HEK293 (cell line): ENCODE data around the gene CPA4.

ENCODE experiments used
- GLIS1 ChIP-seq: fragments of 450-650 bp; formaldehyde crosslinking; IDR thresholded peaks from 2 replicates; pipeline ENCODE4 v1.5.1; 2016; ENCODE audit warnings: missing biosample characterization, missing genetic modification characterization
- GLIS2 ChIP-seq: fragments of 450-650 bp; formaldehyde crosslinking; IDR thresholded peaks from 2 replicates; pipeline ENCODE4 v1.5.1; 2016; ENCODE audit warnings: missing biosample characterization, missing genetic modification characterization
- IKZF3 ChIP-seq: fragments of 450-650 bp; IDR thresholded peaks from 2 replicates; pipeline ENCODE4 v1.5.0; 2018; ENCODE audit warnings: missing biosample characterization, mild to moderate bottlenecking, missing genetic modification characterization, moderate library complexity
- KLF10 ChIP-seq: fragments of 450-650 bp; IDR thresholded peaks from 2 replicates; pipeline ENCODE4 v1.5.1; 2018; ENCODE audit warnings: missing biosample characterization, mild to moderate bottlenecking, missing genetic modification characterization
- KLF8 ChIP-seq: fragments of 450-650 bp; formaldehyde crosslinking; IDR thresholded peaks from 2 replicates; pipeline ENCODE4 v1.5.1; 2016; ENCODE audit warnings: missing biosample characterization, missing genetic modification characterization
- ZIC2 ChIP-seq: fragments of 450-650 bp; formaldehyde crosslinking; IDR thresholded peaks from 2 replicates; pipeline ENCODE4 v1.5.1; 2016; ENCODE audit warnings: missing biosample characterization, missing genetic modification characterization
- ZNF10 ChIP-seq: fragments of 450-650 bp; formaldehyde crosslinking; IDR thresholded peaks from 2 replicates; pipeline ENCODE4 v1.5.1; 2017; ENCODE audit warnings: missing biosample characterization, missing genetic modification characterization
- ZNF155 ChIP-seq: fragments of 450-650 bp; formaldehyde crosslinking; IDR thresholded peaks from 2 replicates; pipeline ENCODE4 v1.5.1; 2016; ENCODE audit warnings: missing biosample characterization, missing genetic modification characterization
- ZNF24 ChIP-seq: fragments of 450-650 bp; formaldehyde crosslinking; IDR thresholded peaks from 2 replicates; pipeline ENCODE4 v1.5.1; 2016; ENCODE audit warnings: missing biosample characterization, missing genetic modification characterization
- ZNF292 ChIP-seq: fragments of 450-650 bp; formaldehyde crosslinking; IDR thresholded peaks from 2 replicates; pipeline ENCODE4 v1.5.1; 2016; ENCODE audit warnings: low read depth, missing biosample characterization, missing genetic modification characterization, borderline replicate concordance
- ZNF510 ChIP-seq: fragments of 450-650 bp; formaldehyde crosslinking; IDR thresholded peaks from 2 replicates; pipeline ENCODE4 v1.5.1; 2018; ENCODE audit warnings: mild to moderate bottlenecking, missing genetic modification characterization, missing biosample characterization; ENCODE audit not compliant: insufficient replicate concordance
- ZNF521 ChIP-seq: fragments of 450-650 bp; formaldehyde crosslinking; IDR thresholded peaks from 2 replicates; pipeline ENCODE4 v1.5.1; 2017; ENCODE audit warnings: missing biosample characterization, mild to moderate bottlenecking, missing genetic modification characterization
- ZNF555 ChIP-seq: fragments of 450-650 bp; formaldehyde crosslinking; conservative IDR thresholded peaks from 2 replicates; pipeline ENCODE4 v1.5.1; 2017; ENCODE audit warnings: missing biosample characterization, mild to moderate bottlenecking, missing genetic modification characterization, inconsistent platforms
- ZNF558 ChIP-seq: fragments of 450-650 bp; formaldehyde crosslinking; IDR thresholded peaks from 2 replicates; pipeline ENCODE4 v1.5.1; 2016; ENCODE audit warnings: missing biosample characterization, missing genetic modification characterization
- ZNF610 ChIP-seq: fragments of 450-650 bp; formaldehyde crosslinking; IDR thresholded peaks from 2 replicates; pipeline ENCODE4 v1.5.1; 2016; ENCODE audit warnings: missing biosample characterization, missing genetic modification characterization, borderline replicate concordance
- ZNF623 ChIP-seq: fragments of 450-650 bp; formaldehyde crosslinking; IDR thresholded peaks from 2 replicates; pipeline ENCODE4 v1.5.1; 2016; ENCODE audit warnings: missing biosample characterization, missing genetic modification characterization
- ZNF830 ChIP-seq: fragments of 450-650 bp; IDR thresholded peaks from 2 replicates; pipeline ENCODE4 v1.5.0; 2018; ENCODE audit warnings: missing biosample characterization, missing genetic modification characterization, low read depth, mild to moderate bottlenecking, moderate library complexity
- ZSCAN16 ChIP-seq: fragments of 450-650 bp; formaldehyde crosslinking; IDR thresholded peaks from 2 replicates; pipeline ENCODE4 v1.5.1; 2016; ENCODE audit warnings: missing biosample characterization, missing genetic modification characterization
- TF ChIP-seq, protein P1 (sequence below): fragments of 450-650 bp; formaldehyde crosslinking; IDR thresholded peaks from 2 replicates; pipeline ENCODE4 v1.5.1; 2016; ENCODE audit warnings: missing biosample characterization, missing genetic modification characterization
- TF ChIP-seq, protein P2 (sequence below): fragments of 450-650 bp; formaldehyde crosslinking; IDR thresholded peaks from 2 replicates; pipeline ENCODE4 v1.5.1; 2016; ENCODE audit warnings: missing biosample characterization, missing genetic modification characterization
- TF ChIP-seq, protein P3 (sequence below): fragments of 450-650 bp; formaldehyde crosslinking; IDR thresholded peaks from 2 replicates; pipeline ENCODE4 v1.5.1; 2016; ENCODE audit warnings: missing biosample characterization, missing genetic modification characterization, borderline replicate concordance
- TF ChIP-seq, protein P4 (sequence below): fragments of 450-650 bp; formaldehyde crosslinking; IDR thresholded peaks from 2 replicates; pipeline ENCODE4 v1.5.1; 2016; ENCODE audit warnings: missing biosample characterization, missing genetic modification characterization, borderline replicate concordance
- TF ChIP-seq, protein P5 (sequence below): fragments of 450-650 bp; formaldehyde crosslinking; IDR thresholded peaks from 2 replicates; pipeline ENCODE4 v1.5.1; 2017; ENCODE audit warnings: missing biosample characterization, missing genetic modification characterization
- TF ChIP-seq, protein P6 (sequence below): fragments of 450-650 bp; formaldehyde crosslinking; IDR thresholded peaks from 2 replicates; pipeline ENCODE4 v1.5.1; 2017; ENCODE audit warnings: missing biosample characterization, missing genetic modification characterization

CPA4 gene

DNA sequence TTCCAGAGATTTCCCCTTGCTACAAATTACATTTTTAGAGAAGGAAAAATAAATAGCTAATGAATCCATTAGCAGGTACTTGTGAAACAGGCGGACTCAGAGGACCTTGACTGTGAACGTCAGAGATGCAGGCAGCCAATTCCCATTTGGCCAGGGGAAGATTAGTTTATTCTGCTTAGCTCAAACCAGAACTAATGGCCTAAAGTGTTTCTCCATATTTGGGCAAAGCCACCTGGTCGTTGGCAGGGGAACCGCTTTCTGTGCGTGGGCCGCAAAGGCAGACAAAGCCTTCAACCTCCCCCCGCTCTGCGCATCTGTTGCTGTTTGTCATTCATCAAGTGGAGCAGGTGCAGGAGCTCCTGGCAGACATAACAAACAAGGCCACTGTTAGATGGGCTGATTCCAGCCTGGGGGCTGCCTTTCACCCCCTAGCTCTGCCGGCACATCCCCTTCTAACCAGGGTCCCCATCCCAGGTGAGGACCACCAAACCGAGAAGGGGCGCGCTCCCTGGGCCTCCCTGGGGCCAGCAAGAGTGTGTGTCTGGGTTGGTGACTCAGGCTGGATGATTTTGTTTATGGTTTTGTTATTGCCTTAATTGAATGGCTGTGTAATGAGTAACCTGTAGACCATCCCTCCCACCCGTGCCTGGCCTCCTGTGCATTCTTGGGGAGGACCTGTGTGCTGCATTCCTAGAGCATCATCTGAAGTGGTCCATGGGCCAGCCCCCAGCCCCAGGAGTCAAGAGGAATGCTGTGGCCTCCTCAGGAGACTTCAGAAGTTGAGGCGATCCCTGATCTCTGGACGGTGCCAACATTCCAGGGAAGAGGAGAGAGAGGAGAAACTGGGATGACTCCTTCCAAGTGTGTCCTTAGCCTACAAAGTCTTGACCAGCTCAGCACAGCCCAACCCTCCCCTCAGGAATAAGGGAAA lies 72.8 kb downstream of the CPA4 start (continued):
- TF ChIP-seq, protein P1, sequence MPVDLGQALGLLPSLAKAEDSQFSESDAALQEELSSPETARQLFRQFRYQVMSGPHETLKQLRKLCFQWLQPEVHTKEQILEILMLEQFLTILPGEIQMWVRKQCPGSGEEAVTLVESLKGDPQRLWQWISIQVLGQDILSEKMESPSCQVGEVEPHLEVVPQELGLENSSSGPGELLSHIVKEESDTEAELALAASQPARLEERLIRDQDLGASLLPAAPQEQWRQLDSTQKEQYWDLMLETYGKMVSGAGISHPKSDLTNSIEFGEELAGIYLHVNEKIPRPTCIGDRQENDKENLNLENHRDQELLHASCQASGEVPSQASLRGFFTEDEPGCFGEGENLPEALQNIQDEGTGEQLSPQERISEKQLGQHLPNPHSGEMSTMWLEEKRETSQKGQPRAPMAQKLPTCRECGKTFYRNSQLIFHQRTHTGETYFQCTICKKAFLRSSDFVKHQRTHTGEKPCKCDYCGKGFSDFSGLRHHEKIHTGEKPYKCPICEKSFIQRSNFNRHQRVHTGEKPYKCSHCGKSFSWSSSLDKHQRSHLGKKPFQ (tag by site-specific recombination) = no peak
- TF ChIP-seq ZNF830 (tag by site-specific recombination) (no peak), ZNF155 (no peak), ZNF24 (tag by site-specific recombination) (0 out of 2 replicates have a peak, but pooled peaks have one; percentile 47), ZNF510 (tag by site-specific recombination) (no peak), ZNF623 (tag by site-specific recombination) (no peak), KLF10 (tag by site-specific recombination) (no peak), IKZF3 (no peak), ZNF292 (tag by site-specific recombination) (no peak), GLIS1 (peak; percentile 88), ZIC2 (tag by site-specific recombination) (no peak), ZNF558 (tag by site-specific recombination) (no peak), ZNF555 (tag by site-specific recombination) (no peak), KLF8 (peak; percentile 15; the same call in 1 of the 2 replicates), ZSCAN16 (no peak), ZNF521 (tag by site-specific recombination) (no peak), ZNF610 (tag by site-specific recombination) (no peak), ZNF10 (tag by site-specific recombination) (peak; percentile 33; the same call in 1 of the 2 replicates), GLIS2 (tag by site-specific recombination) (peak; percentile 57)
- TF ChIP-seq, protein P2, sequence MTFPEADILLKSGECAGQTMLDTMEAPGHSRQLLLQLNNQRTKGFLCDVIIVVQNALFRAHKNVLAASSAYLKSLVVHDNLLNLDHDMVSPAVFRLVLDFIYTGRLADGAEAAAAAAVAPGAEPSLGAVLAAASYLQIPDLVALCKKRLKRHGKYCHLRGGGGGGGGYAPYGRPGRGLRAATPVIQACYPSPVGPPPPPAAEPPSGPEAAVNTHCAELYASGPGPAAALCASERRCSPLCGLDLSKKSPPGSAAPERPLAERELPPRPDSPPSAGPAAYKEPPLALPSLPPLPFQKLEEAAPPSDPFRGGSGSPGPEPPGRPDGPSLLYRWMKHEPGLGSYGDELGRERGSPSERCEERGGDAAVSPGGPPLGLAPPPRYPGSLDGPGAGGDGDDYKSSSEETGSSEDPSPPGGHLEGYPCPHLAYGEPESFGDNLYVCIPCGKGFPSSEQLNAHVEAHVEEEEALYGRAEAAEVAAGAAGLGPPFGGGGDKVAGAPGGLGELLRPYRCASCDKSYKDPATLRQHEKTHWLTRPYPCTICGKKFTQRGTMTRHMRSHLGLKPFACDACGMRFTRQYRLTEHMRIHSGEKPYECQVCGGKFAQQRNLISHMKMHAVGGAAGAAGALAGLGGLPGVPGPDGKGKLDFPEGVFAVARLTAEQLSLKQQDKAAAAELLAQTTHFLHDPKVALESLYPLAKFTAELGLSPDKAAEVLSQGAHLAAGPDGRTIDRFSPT (tag by site-specific recombination) = no peak; the same call in 1 of the 2 replicates
- TF ChIP-seq, protein P3, sequence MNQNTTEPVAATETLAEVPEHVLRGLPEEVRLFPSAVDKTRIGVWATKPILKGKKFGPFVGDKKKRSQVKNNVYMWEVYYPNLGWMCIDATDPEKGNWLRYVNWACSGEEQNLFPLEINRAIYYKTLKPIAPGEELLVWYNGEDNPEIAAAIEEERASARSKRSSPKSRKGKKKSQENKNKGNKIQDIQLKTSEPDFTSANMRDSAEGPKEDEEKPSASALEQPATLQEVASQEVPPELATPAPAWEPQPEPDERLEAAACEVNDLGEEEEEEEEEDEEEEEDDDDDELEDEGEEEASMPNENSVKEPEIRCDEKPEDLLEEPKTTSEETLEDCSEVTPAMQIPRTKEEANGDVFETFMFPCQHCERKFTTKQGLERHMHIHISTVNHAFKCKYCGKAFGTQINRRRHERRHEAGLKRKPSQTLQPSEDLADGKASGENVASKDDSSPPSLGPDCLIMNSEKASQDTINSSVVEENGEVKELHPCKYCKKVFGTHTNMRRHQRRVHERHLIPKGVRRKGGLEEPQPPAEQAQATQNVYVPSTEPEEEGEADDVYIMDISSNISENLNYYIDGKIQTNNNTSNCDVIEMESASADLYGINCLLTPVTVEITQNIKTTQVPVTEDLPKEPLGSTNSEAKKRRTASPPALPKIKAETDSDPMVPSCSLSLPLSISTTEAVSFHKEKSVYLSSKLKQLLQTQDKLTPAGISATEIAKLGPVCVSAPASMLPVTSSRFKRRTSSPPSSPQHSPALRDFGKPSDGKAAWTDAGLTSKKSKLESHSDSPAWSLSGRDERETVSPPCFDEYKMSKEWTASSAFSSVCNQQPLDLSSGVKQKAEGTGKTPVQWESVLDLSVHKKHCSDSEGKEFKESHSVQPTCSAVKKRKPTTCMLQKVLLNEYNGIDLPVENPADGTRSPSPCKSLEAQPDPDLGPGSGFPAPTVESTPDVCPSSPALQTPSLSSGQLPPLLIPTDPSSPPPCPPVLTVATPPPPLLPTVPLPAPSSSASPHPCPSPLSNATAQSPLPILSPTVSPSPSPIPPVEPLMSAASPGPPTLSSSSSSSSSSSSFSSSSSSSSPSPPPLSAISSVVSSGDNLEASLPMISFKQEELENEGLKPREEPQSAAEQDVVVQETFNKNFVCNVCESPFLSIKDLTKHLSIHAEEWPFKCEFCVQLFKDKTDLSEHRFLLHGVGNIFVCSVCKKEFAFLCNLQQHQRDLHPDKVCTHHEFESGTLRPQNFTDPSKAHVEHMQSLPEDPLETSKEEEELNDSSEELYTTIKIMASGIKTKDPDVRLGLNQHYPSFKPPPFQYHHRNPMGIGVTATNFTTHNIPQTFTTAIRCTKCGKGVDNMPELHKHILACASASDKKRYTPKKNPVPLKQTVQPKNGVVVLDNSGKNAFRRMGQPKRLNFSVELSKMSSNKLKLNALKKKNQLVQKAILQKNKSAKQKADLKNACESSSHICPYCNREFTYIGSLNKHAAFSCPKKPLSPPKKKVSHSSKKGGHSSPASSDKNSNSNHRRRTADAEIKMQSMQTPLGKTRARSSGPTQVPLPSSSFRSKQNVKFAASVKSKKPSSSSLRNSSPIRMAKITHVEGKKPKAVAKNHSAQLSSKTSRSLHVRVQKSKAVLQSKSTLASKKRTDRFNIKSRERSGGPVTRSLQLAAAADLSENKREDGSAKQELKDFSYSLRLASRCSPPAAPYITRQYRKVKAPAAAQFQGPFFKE = no peak
- TF ChIP-seq, protein P4, sequence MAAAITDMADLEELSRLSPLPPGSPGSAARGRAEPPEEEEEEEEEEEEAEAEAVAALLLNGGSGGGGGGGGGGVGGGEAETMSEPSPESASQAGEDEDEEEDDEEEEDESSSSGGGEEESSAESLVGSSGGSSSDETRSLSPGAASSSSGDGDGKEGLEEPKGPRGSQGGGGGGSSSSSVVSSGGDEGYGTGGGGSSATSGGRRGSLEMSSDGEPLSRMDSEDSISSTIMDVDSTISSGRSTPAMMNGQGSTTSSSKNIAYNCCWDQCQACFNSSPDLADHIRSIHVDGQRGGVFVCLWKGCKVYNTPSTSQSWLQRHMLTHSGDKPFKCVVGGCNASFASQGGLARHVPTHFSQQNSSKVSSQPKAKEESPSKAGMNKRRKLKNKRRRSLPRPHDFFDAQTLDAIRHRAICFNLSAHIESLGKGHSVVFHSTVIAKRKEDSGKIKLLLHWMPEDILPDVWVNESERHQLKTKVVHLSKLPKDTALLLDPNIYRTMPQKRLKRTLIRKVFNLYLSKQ (tag by site-specific recombination) = no peak
- TF ChIP-seq, protein P5, sequence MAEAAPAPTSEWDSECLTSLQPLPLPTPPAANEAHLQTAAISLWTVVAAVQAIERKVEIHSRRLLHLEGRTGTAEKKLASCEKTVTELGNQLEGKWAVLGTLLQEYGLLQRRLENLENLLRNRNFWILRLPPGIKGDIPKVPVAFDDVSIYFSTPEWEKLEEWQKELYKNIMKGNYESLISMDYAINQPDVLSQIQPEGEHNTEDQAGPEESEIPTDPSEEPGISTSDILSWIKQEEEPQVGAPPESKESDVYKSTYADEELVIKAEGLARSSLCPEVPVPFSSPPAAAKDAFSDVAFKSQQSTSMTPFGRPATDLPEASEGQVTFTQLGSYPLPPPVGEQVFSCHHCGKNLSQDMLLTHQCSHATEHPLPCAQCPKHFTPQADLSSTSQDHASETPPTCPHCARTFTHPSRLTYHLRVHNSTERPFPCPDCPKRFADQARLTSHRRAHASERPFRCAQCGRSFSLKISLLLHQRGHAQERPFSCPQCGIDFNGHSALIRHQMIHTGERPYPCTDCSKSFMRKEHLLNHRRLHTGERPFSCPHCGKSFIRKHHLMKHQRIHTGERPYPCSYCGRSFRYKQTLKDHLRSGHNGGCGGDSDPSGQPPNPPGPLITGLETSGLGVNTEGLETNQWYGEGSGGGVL (tag by site-specific recombination) = no peak; the same call in 1 of the 2 replicates
- TF ChIP-seq, protein P6, sequence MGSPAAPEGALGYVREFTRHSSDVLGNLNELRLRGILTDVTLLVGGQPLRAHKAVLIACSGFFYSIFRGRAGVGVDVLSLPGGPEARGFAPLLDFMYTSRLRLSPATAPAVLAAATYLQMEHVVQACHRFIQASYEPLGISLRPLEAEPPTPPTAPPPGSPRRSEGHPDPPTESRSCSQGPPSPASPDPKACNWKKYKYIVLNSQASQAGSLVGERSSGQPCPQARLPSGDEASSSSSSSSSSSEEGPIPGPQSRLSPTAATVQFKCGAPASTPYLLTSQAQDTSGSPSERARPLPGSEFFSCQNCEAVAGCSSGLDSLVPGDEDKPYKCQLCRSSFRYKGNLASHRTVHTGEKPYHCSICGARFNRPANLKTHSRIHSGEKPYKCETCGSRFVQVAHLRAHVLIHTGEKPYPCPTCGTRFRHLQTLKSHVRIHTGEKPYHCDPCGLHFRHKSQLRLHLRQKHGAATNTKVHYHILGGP (tag by site-specific recombination) = no peak
